Measurements from ENCODE around the gene CHCHD3. TPM values are rescaled to one million over a fixed set of nuclear protein-coding genes. Genes with fewer than 3 reads are reported as not detected.

Gene CHCHD3
- total RNA-seq, 1 donor from 2014 or later, result 42.6 TPM

- DNase-seq (ENCODE audit: low spot score), result no peak
These were observed 336.4 kb downstream of the CHCHD3 start for GRCh38 chr7:132745510-132745909.

- no peak for DNase-seq (ENCODE audit: low spot score)
These were observed 337.9 kb downstream of the CHCHD3 start for GRCh38 chr7:132743974-132744373.

GRCh38 chr7:132742189-132742612 is 339.7 kb downstream of the CHCHD3 start:
- peak; percentile 5 for DNase-seq (ENCODE audit: low spot score)

- no peak for DNase-seq (ENCODE audit: low spot score)
These were observed 341.7 kb downstream of the CHCHD3 start for GRCh38 chr7:132740176-132740575.

- peak; percentile 97 for DNase-seq (ENCODE audit: low spot score)
These were observed 342.5 kb downstream of the CHCHD3 start for GRCh38 chr7:132739271-132739955.

GRCh38 chr7:132738254-132738653 is 343.6 kb downstream of the CHCHD3 start:
- peak; percentile 61 for DNase-seq (ENCODE audit: low spot score)

GRCh38 chr7:132735476-132735875 is 346.4 kb downstream of the CHCHD3 start:
- no peak for DNase-seq (ENCODE audit: low spot score)

Other genes with a start within 250 kb of the CHCHD3 start
- gene EXOC4, start 171.0 kb upstream of the CHCHD3 start, total RNA-seq (ENCODE audit: insufficient read depth, low replicate concordance), result 81.9 TPM

Measured in umbilical cord (tissue), 2 donors.